Limb (tissue), 2 donors: ENCODE measurements around the gene EIF4A3.

Source experiments
- DNase-seq, 2 donors: peaks; one replicate each; pipeline ENCODE4 v3.0.0-alpha.2; 2016; ENCODE audit errors: extremely low spot score in 2 of 2

The EIF4A3 gene

GRCh38 chr17:80137131-80137530 lies 9.8 kb downstream of the EIF4A3 start:
- no peak for DNase-seq

GRCh38 chr17:80133626-80133970 lies 13.3 kb downstream of the EIF4A3 start:
- no peak for DNase-seq

GRCh38 chr17:80132906-80133625 lies 13.9 kb downstream of the EIF4A3 start:
- no peak for DNase-seq

- no peak for DNase-seq
These were observed 15.9 kb downstream of the EIF4A3 start for GRCh38 chr17:80130992-80131391.

GRCh38 chr17:80129006-80129565 lies 17.8 kb downstream of the EIF4A3 start:
- DNase-seq: no peak

- no peak for DNase-seq
These were observed 20.5 kb downstream of the EIF4A3 start for GRCh38 chr17:80126449-80126715.

GRCh38 chr17:80125656-80126448 lies 21.1 kb downstream of the EIF4A3 start:
- DNase-seq: no peak

- no peak for DNase-seq
These were observed 22.5 kb downstream of the EIF4A3 start for GRCh38 chr17:80124351-80124981.

- no peak for DNase-seq
These were observed 23.1 kb downstream of the EIF4A3 start for GRCh38 chr17:80123791-80124190.

- no peak for DNase-seq
These were observed 23.9 kb downstream of the EIF4A3 start for GRCh38 chr17:80122926-80123505.

- DNase-seq: no peak
These were observed 24.8 kb downstream of the EIF4A3 start for GRCh38 chr17:80122026-80122575.

- no peak for DNase-seq
These were observed 27.1 kb downstream of the EIF4A3 start for GRCh38 chr17:80119839-80120238.

GRCh38 chr17:80119271-80119791 lies 27.6 kb downstream of the EIF4A3 start:
- no peak for DNase-seq

- no peak for DNase-seq
These were observed 28.2 kb downstream of the EIF4A3 start for GRCh38 chr17:80118601-80119270.

GRCh38 chr17:80117491-80118401 lies 29.2 kb downstream of the EIF4A3 start:
- DNase-seq: no peak

GRCh38 chr17:80116921-80117380 lies 30.0 kb downstream of the EIF4A3 start:
- no peak for DNase-seq

GRCh38 chr17:80116276-80116920 lies 30.5 kb downstream of the EIF4A3 start:
- no peak for DNase-seq

- no peak for DNase-seq
These were observed 31.8 kb downstream of the EIF4A3 start for GRCh38 chr17:80115159-80115558.

GRCh38 chr17:80114758-80115157 lies 32.2 kb downstream of the EIF4A3 start:
- no peak for DNase-seq
